ENCODE results near the gene SVOPL. TPM values are rescaled to one million over a fixed set of nuclear protein-coding genes. Genes with fewer than 3 reads are reported as not detected.

The SVOPL gene, protein sequence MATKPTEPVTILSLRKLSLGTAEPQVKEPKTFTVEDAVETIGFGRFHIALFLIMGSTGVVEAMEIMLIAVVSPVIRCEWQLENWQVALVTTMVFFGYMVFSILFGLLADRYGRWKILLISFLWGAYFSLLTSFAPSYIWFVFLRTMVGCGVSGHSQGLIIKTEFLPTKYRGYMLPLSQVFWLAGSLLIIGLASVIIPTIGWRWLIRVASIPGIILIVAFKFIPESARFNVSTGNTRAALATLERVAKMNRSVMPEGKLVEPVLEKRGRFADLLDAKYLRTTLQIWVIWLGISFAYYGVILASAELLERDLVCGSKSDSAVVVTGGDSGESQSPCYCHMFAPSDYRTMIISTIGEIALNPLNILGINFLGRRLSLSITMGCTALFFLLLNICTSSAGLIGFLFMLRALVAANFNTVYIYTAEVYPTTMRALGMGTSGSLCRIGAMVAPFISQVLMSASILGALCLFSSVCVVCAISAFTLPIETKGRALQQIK
- total RNA-seq = not detected in 2 replicates

GRCh38 chr7:138700857-138701536 lies at the start of gene SVOPL:
Gene SVOPL, minus strand, starts transcription at chr7:138701362. Its CDS starts 22,317 bp downstream, at chr7:138679045.

Other genes with a start within 250 kb of the SVOPL start
- 6.1 and 12.7 TPM in 2 replicates for gene TRIM24, start 241.1 kb downstream of the SVOPL start, total RNA-seq
- not detected in 2 replicates for gene TMEM213, start 96.6 kb upstream of the SVOPL start, total RNA-seq
- not detected in 2 replicates for gene ATP6V0A4, start 96.8 kb upstream of the SVOPL start, total RNA-seq